HEK293 (cell line): Measurements from ENCODE around the gene FOXC2.

Experiments
- CTCF ChIA-PET: fragments of 350-600 bp; formaldehyde crosslinking; extraction: SDS; loops from one replicate; lab custom pipeline; 2021; ENCODE audit warnings: antibody characterized with exemption; lab: Yijun Ruan, JAX
- POLR2A ChIA-PET: fragments of 300-600 bp; formaldehyde crosslinking; extraction: SDS; loops from one replicate; lab custom pipeline; 2020; ENCODE audit warnings: antibody characterized with exemption, inconsistent platforms; lab: Yijun Ruan, JAX
- H3K27ac ChIP-seq: fragments of 200-500 bp; sonication (Bioruptor generic); 2 replicates; pipeline ENCODE4 v1.5.1; 2014; ENCODE audit warnings: low read depth, low read length, control low read depth, inconsistent platforms; ENCODE audit errors: extremely low read depth
- H3K36me3 ChIP-seq, 2 experiments: fragments of 200-500 bp in 1 of 2; sonication (Bioruptor generic) in 1 of 2; 1 replicate in 1 of 2; 2 replicates in 1 of 2; pipeline ENCODE4 v1.5.1; 2014 to 2017; ENCODE audit warnings: inconsistent platforms in 2 of 2, low read length in 2 of 2; ENCODE audit not compliant: control insufficient read depth in 2 of 2, insufficient read depth in 1 of 2
- H3K4me1 ChIP-seq: fragments of 200-500 bp; sonication (Bioruptor generic); 2 replicates; pipeline ENCODE4 v1.5.1; 2014; ENCODE audit warnings: mild to moderate bottlenecking, low read length, inconsistent platforms; ENCODE audit not compliant: control insufficient read depth, insufficient read depth
- H3K4me3 ChIP-seq: 2 replicates; pipeline ENCODE4 v1.5.1; 2011; ENCODE audit warnings: low read depth, mild to moderate bottlenecking, control low read depth, low read length, moderate library complexity
- H3K9me3 ChIP-seq: fragments of 200-500 bp; sonication (Bioruptor generic); 2 replicates; pipeline ENCODE4 v1.5.1; 2014; ENCODE audit warnings: low read depth, low read length, inconsistent platforms; ENCODE audit not compliant: control insufficient read depth, insufficient read depth
- BCL11B ChIP-seq: fragments of 450-650 bp; formaldehyde crosslinking; IDR thresholded peaks from 2 replicates; pipeline ENCODE4 v1.5.1; 2016; ENCODE audit warnings: low read depth, missing biosample characterization, missing genetic modification characterization
- YY1 ChIP-seq: fragments of 450-650 bp; formaldehyde crosslinking; IDR thresholded peaks from 2 replicates; pipeline ENCODE4 v1.5.1; 2018; ENCODE audit warnings: missing biosample characterization, missing genetic modification characterization
- ZBTB6 ChIP-seq: fragments of 450-650 bp; formaldehyde crosslinking; IDR thresholded peaks from 2 replicates; pipeline ENCODE4 v1.5.1; 2017; ENCODE audit warnings: missing biosample characterization, missing genetic modification characterization
- ZEB2 ChIP-seq: fragments of 450-650 bp; formaldehyde crosslinking; IDR thresholded peaks from 2 replicates; pipeline ENCODE4 v1.5.1; 2016; ENCODE audit warnings: missing biosample characterization, missing genetic modification characterization
- ZNF280D ChIP-seq: fragments of 450-650 bp; formaldehyde crosslinking; IDR thresholded peaks from 2 replicates; pipeline ENCODE4 v1.5.1; 2016; ENCODE audit warnings: missing biosample characterization, missing genetic modification characterization
- ZNF398 ChIP-seq: fragments of 450-650 bp; formaldehyde crosslinking; IDR thresholded peaks from 2 replicates; pipeline ENCODE4 v1.5.1; 2017; ENCODE audit warnings: missing biosample characterization, missing genetic modification characterization
- ZNF449 ChIP-seq: fragments of 450-650 bp; formaldehyde crosslinking; IDR thresholded peaks from 2 replicates; pipeline ENCODE4 v1.5.1; 2017; ENCODE audit warnings: missing biosample characterization, mild to moderate bottlenecking, missing genetic modification characterization, moderate library complexity
- ZNF521 ChIP-seq: fragments of 450-650 bp; formaldehyde crosslinking; IDR thresholded peaks from 2 replicates; pipeline ENCODE4 v1.5.1; 2017; ENCODE audit warnings: missing biosample characterization, mild to moderate bottlenecking, missing genetic modification characterization
- ZNF548 ChIP-seq: fragments of 450-650 bp; formaldehyde crosslinking; IDR thresholded peaks from 2 replicates; pipeline ENCODE4 v1.5.1; 2016; ENCODE audit warnings: missing biosample characterization, missing genetic modification characterization
- ZNF704 ChIP-seq: fragments of 450-650 bp; formaldehyde crosslinking; IDR thresholded peaks from 2 replicates; pipeline ENCODE4 v1.5.1; 2016; ENCODE audit warnings: missing biosample characterization, missing genetic modification characterization
- ZNF747 ChIP-seq: fragments of 450-650 bp; formaldehyde crosslinking; IDR thresholded peaks from 2 replicates; pipeline ENCODE4 v1.5.1; 2016; ENCODE audit warnings: missing biosample characterization, missing genetic modification characterization
- ZNF776 ChIP-seq: fragments of 450-650 bp; formaldehyde crosslinking; IDR thresholded peaks from 2 replicates; pipeline ENCODE4 v1.5.0; 2017; ENCODE audit warnings: missing biosample characterization, missing genetic modification characterization, borderline replicate concordance
- ZSCAN16 ChIP-seq: fragments of 450-650 bp; formaldehyde crosslinking; IDR thresholded peaks from 2 replicates; pipeline ENCODE4 v1.5.1; 2016; ENCODE audit warnings: missing biosample characterization, missing genetic modification characterization
- TF ChIP-seq, protein P1 (sequence below): fragments of 450-650 bp; formaldehyde crosslinking; IDR thresholded peaks from 2 replicates; pipeline ENCODE4 v1.5.1; 2016; ENCODE audit warnings: missing biosample characterization, missing genetic modification characterization
- TF ChIP-seq, protein P2 (sequence below): fragments of 450-650 bp; formaldehyde crosslinking; IDR thresholded peaks from 2 replicates; pipeline ENCODE4 v1.5.1; 2016; ENCODE audit warnings: missing biosample characterization, missing genetic modification characterization
- TF ChIP-seq, protein P3 (sequence below): fragments of 450-650 bp; formaldehyde crosslinking; conservative IDR thresholded peaks from 2 replicates; pipeline ENCODE4 v1.5.1; 2016; ENCODE audit warnings: low read depth, missing biosample characterization, missing genetic modification characterization
- TF ChIP-seq, protein P4 (sequence below): fragments of 450-650 bp; formaldehyde crosslinking; IDR thresholded peaks from 2 replicates; pipeline ENCODE4 v1.5.1; 2017; ENCODE audit warnings: missing biosample characterization, missing genetic modification characterization

Gene FOXC2

DNA sequence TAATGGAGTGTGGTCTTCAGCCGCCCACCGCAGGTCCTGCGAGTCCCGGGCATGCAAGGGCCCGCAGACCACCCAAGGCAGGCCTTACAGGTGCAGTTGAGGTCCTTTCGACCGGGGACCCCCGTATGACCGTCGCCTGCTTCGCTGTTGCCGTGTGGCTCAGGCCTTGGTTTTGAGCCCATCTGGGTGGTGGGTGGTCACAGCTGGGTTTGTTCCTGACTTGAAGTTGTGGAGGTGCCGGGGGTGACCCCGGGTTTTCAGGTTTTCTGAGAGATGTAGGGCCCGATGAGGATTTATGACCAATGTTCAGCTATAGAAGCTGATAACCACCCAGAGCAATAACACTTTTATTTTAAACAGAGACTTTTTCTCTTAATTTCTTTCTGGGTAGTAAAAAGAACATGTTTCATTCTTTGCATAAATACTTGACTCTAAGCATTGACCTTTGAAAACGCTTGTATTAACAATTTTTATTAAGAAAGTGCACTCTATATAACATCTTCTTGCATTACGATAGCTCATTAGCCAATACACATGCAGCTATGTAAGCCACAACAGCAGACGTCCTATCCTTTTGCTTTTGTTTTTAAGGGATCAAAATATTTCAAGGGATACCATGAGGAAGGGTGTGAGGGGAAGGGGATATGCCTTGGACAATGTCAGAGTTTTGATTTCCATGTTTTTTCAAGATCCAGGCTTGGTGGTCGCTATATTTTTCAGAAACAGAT lies 13.6 kb downstream of the FOXC2 start (continued):
- TF ChIP-seq ZNF548 (tag by site-specific recombination) (no peak), ZNF280D (no peak), BCL11B (tag by site-specific recombination) (no peak), ZSCAN16 (no peak)
- TF ChIP-seq, protein P1, sequence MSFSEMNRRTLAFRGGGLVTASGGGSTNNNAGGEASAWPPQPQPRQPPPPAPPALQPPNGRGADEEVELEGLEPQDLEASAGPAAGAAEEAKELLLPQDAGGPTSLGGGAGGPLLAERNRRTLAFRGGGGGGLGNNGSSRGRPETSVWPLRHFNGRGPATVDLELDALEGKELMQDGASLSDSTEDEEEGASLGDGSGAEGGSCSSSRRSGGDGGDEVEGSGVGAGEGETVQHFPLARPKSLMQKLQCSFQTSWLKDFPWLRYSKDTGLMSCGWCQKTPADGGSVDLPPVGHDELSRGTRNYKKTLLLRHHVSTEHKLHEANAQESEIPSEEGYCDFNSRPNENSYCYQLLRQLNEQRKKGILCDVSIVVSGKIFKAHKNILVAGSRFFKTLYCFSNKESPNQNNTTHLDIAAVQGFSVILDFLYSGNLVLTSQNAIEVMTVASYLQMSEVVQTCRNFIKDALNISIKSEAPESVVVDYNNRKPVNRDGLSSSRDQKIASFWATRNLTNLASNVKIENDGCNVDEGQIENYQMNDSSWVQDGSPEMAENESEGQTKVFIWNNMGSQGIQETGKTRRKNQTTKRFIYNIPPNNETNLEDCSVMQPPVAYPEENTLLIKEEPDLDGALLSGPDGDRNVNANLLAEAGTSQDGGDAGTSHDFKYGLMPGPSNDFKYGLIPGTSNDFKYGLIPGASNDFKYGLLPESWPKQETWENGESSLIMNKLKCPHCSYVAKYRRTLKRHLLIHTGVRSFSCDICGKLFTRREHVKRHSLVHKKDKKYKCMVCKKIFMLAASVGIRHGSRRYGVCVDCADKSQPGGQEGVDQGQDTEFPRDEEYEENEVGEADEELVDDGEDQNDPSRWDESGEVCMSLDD (tag by site-specific recombination), result no peak
- TF ChIP-seq, protein P2, sequence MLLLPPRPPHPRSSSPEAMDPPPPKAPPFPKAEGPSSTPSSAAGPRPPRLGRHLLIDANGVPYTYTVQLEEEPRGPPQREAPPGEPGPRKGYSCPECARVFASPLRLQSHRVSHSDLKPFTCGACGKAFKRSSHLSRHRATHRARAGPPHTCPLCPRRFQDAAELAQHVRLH (tag by site-specific recombination), result no peak

DNA sequence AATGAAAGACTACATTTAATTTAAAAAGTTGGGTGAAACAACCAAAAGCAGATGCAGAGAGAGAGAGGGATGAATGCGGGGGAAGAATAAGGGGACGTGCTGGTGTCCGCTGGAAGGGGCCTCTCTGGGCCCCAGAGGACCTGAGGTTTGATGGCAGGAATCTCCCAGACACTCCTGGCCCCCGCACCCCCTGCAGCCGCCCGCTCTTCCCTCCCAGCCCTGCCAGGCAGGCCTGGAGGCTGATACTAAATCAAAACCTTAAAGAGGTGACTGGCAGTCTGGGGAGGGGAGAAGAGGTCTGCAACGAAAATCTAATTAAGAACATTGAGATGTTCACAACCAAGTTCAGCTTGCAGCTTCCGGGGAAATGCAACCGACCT lies 14.2 kb downstream of the FOXC2 start:
- ChIA-PET POLR2A (no interaction called here), CTCF (no interaction called here)
- Histone ChIP-seq H3K4me1 (peaks cover 3% of the 10 kb centered on the region; the same call in 1 of the 2 replicates), H3K9me3 (no peaks in the 10 kb centered on the region), H3K36me3 (no peaks in the 10 kb centered on the region), H3K27ac (no peak overlapping the region), H3K4me3 (no peak overlapping the region)
- TF ChIP-seq BCL11B (tag by site-specific recombination) (no peak), ZNF449 (tag by site-specific recombination) (no peak), ZNF521 (tag by site-specific recombination) (no peak), ZNF747 (tag by site-specific recombination) (no peak), ZNF776 (tag by site-specific recombination) (no peak), YY1 (no peak), ZNF398 (tag by site-specific recombination) (no peak), ZBTB6 (tag by site-specific recombination) (no peak), ZEB2 (tag by site-specific recombination) (no peak), ZNF704 (tag by site-specific recombination) (no peak), ZNF548 (tag by site-specific recombination) (no peak)
- TF ChIP-seq, protein P3, sequence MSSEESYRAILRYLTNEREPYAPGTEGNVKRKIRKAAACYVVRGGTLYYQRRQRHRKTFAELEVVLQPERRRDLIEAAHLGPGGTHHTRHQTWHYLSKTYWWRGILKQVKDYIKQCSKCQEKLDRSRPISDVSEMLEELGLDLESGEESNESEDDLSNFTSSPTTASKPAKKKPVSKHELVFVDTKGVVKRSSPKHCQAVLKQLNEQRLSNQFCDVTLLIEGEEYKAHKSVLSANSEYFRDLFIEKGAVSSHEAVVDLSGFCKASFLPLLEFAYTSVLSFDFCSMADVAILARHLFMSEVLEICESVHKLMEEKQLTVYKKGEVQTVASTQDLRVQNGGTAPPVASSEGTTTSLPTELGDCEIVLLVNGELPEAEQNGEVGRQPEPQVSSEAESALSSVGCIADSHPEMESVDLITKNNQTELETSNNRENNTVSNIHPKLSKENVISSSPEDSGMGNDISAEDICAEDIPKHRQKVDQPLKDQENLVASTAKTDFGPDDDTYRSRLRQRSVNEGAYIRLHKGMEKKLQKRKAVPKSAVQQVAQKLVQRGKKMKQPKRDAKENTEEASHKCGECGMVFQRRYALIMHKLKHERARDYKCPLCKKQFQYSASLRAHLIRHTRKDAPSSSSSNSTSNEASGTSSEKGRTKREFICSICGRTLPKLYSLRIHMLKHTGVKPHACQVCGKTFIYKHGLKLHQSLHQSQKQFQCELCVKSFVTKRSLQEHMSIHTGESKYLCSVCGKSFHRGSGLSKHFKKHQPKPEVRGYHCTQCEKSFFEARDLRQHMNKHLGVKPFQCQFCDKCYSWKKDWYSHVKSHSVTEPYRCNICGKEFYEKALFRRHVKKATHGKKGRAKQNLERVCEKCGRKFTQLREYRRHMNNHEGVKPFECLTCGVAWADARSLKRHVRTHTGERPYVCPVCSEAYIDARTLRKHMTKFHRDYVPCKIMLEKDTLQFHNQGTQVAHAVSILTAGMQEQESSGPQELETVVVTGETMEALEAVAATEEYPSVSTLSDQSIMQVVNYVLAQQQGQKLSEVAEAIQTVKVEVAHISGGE (tag by site-specific recombination), result no peak
- TF ChIP-seq, protein P4, sequence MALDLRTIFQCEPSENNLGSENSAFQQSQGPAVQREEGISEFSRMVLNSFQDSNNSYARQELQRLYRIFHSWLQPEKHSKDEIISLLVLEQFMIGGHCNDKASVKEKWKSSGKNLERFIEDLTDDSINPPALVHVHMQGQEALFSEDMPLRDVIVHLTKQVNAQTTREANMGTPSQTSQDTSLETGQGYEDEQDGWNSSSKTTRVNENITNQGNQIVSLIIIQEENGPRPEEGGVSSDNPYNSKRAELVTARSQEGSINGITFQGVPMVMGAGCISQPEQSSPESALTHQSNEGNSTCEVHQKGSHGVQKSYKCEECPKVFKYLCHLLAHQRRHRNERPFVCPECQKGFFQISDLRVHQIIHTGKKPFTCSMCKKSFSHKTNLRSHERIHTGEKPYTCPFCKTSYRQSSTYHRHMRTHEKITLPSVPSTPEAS, result no peak
